MM.1S (cell line): Measurements from ENCODE around the gene RPA3.

Experiments used
- EZH2 ChIP-seq: fragments of 300-600 bp; sonication (generic); optimal IDR thresholded peaks from 2 replicates; pipeline ENCODE3; 2017; ENCODE audit warnings: low read depth, mild to moderate bottlenecking, antibody characterized with exemption, low read length, mixed read lengths
- EZH2phosphoT487 ChIP-seq: fragments of 300-600 bp; sonication (generic); IDR thresholded peaks from 2 replicates; pipeline ENCODE4 v1.6.1; 2018; ENCODE audit warnings: antibody characterized with exemption, low read length
- TF ChIP-seq, protein P1 (sequence below): fragments of 300-600 bp; sonication (generic); IDR thresholded peaks from 2 replicates; pipeline ENCODE4 v1.5.1; 2016; ENCODE audit warnings: antibody characterized with exemption, low read length, mixed read lengths

DNA sequence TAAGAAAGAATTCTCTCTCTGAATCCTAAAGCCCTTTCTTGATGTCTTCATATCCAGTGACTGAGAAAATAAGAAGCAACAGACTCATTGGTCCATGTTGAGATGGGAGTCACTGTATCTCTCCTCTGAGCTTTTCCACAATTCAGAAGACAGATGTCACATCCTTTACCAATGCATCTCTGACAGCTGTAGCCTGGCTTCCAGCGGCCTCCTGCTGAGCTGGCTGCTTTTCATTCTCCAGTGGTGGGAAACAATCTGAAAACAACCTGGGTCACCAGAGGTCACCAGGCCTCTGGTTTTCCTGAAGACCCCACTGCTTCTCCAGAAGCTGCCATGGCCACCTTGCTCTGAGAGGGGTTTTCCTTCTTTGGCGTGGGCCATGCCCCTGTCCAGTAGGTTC is 18.3 kb upstream of the RPA3 start:
- TF ChIP-seq, protein P1, sequence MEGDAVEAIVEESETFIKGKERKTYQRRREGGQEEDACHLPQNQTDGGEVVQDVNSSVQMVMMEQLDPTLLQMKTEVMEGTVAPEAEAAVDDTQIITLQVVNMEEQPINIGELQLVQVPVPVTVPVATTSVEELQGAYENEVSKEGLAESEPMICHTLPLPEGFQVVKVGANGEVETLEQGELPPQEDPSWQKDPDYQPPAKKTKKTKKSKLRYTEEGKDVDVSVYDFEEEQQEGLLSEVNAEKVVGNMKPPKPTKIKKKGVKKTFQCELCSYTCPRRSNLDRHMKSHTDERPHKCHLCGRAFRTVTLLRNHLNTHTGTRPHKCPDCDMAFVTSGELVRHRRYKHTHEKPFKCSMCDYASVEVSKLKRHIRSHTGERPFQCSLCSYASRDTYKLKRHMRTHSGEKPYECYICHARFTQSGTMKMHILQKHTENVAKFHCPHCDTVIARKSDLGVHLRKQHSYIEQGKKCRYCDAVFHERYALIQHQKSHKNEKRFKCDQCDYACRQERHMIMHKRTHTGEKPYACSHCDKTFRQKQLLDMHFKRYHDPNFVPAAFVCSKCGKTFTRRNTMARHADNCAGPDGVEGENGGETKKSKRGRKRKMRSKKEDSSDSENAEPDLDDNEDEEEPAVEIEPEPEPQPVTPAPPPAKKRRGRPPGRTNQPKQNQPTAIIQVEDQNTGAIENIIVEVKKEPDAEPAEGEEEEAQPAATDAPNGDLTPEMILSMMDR, result no peak
- TF ChIP-seq EZH2phosphoT487 (no peak), EZH2 (no peak)
